Posterior vena cava (tissue), 2 donors: ENCODE data around the gene NAGS. TPM values are rescaled to one million over a fixed set of nuclear protein-coding genes. Genes with fewer than 3 reads are reported as not detected.
"Not testable (repeated sequence)": the region's sequence is repeated elsewhere in the genome, so short reads cannot be mapped to it uniquely, and the experiment has no call there.

Source experiments
- DNase-seq: peaks from one replicate; pipeline ENCODE4 v3.0.0-alpha.2; 2020; ENCODE audit warnings: low spot score
- intact Hi-C, 2 donors: fragments of 100-400 bp; cut with DNase I; formaldehyde crosslinking; loops; one replicate each; pipeline versions ENCODE4 v1.14.1 to v1.14.2; 2022 to 2023
- total RNA-seq, 2 donors: library from RNA; stranded (reverse); fragmentation: NEBNext Ultra II Directional; extraction: Animal tissue kit (Norgen Biotek cat#: 25700); gene quantifications; one replicate each; pipeline ENCODE4 v1.2.1, GENCODE V29; 2021
- donor health status: DM: yes; HTN: yes; CAD: no.
- donor health status: DM: yes; HTN: yes; CAD: no.

Gene NAGS
- total RNA-seq, 2 donors from 2014 or later: 0.86 to 1.2 TPM

DNA sequence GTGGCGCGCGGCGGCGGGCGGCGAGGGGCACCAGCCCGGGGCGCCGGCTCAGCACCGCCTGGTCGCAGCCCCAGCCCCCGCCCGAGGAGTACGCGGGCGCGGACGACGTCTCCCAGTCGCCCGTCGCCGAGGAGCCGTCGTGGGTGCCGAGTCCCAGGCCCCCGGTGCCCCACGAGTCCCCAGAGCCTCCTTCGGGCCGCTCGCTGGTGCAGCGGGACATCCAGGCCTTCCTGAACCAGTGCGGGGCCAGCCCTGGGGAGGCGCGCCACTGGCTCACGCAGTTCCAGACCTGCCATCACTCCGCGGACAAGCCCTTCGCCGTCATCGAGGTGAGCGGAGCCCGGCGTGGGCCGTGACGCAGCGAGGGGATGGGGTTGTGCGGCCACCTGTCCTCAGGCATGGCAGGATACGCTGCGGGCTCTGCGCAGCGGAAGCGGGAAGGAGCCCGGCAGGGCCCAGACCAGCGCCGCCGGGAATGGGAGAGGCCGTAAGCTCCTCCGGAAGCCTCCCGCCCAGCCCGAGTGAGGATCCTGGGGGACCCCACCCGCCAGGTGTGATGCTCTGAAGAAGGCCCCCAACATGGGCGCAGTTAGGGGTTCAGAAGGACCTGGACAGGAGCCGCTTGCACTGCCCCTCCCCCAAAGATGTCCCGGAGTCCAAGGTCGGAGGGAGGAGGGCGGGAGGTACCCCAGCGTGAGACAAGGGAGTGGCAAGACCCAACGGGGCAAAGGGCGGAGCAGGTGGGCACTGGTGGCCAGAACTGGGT is 522 bp downstream of the NAGS start:
- intact Hi-C loops: no loop called here
- peak; percentile 82 for DNase-seq

DNA sequence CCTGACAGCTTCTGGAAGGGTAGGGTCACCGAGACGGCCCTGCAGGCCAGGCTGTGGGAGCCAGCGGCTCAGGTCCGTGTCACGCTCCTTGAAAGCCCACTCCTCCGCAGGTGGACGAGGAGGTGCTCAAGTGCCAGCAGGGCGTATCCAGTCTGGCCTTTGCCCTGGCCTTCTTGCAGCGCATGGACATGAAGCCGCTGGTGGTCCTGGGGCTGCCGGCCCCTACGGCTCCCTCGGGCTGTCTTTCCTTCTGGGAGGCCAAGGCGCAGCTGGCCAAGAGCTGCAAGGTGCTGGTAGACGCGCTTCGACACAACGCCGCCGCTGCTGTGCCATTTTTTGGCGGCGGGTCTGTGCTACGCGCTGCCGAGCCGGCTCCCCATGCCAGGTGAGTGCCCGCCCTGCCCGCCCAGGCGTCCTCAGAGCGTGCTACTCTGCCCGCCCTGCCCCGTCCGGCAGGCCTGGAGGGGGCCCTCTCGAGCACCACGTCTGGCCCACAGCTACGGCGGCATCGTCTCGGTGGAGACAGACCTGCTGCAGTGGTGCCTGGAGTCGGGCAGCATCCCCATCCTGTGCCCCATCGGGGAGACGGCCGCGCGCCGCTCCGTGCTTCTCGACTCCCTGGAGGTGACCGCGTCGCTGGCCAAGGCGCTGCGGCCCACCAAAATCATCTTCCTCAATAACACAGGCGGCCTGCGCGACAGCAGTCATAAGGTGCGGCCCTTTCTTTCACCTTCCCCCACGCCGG is 1.3 kb downstream of the NAGS start:
- intact Hi-C loops: no loop called here

DNA sequence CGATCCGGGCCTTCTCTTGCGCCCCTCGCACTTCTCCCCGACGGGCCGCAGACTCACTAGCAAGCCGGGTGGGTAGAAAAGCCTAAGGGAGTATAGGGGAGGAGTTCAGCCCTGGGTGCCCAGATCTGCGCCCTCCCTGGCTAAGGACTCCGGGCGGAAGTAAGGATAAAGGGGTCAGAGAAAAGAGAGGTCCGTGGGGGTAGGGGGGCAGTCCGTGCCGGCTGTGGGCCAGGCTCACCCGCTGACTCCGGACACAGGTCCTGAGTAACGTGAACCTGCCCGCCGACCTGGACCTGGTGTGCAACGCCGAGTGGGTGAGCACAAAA is 1.8 kb downstream of the NAGS start:
- no peak for DNase-seq
- intact Hi-C loops: no loop called here

More for the DNA sequence above, 1.3 kb downstream of the NAGS start:
- peak; percentile 87 for DNase-seq

DNA sequence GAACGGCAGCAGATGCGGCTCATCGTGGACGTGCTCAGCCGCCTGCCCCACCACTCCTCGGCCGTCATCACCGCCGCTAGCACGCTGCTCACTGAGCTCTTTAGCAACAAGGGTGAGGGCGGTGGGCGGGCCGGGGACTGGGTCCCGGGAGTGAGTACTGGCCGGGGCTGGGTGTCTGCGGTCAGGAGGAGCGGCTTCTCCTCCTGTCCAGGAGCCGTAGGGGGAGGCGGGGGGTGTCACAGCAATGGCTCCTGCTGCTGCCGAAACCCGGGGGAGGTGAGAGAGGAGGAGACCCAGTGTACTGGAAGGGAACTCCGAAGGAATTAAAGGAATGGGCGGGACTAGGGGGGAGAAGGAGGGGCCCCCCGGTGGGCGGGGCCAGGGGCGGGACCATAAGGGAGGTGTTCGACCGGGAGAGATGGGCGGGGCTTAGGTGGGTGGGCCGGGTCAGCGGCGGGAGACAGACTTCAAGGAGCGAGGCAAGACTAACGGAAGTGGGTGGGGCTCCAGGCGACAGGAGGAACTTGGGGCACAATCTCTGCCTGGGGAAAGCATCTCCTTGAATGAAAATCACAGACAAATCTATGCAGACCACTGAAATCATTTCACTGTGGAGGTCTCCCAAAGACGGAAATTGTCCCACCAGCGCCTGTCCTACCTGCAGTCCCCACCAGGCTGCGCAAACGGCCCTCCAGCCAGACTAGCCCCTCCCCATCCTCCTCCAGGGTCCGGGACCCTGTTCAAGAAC is 2.4 kb downstream of the NAGS start:
- intact Hi-C loops: no loop called here
- DNase-seq: peak; percentile 99

DNA sequence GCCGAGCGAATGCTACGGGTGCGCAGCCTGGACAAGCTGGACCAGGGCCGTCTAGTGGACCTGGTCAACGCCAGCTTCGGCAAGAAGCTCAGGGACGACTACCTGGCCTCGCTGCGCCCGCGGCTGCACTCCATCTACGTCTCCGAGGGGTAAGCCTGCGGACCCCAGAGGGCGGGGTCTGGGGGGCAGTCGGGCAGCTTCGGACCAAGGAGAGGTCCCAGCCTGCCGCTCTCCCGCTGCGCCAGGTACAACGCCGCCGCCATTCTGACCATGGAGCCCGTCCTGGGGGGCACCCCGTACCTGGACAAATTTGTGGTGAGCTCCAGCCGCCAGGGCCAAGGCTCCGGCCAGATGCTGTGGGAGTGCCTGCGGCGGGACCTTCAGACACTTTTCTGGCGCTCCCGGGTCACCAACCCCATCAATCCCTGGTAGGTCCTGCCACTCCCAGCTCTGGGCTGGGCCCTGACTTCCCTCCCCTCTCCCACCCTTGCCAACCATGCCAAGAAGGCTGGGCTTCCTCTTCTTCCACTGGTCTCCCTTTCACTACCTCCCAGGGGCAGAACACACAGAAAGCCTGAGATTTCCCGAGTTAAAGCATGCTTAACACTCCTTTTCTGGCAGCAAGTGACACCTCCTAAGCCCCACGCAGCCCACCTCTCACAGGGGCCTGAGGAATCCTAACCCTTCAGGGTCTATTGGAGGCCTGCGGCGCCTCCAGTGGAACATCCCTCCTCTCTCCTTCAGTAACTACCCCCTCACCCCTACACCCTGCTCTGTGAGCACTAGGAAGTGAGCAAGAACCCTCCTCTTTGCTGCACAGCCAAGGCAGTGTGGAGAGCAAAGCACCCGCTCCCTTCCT is 3.2 kb downstream of the NAGS start:
- intact Hi-C loops: no loop called here
- DNase-seq: no peak

DNA sequence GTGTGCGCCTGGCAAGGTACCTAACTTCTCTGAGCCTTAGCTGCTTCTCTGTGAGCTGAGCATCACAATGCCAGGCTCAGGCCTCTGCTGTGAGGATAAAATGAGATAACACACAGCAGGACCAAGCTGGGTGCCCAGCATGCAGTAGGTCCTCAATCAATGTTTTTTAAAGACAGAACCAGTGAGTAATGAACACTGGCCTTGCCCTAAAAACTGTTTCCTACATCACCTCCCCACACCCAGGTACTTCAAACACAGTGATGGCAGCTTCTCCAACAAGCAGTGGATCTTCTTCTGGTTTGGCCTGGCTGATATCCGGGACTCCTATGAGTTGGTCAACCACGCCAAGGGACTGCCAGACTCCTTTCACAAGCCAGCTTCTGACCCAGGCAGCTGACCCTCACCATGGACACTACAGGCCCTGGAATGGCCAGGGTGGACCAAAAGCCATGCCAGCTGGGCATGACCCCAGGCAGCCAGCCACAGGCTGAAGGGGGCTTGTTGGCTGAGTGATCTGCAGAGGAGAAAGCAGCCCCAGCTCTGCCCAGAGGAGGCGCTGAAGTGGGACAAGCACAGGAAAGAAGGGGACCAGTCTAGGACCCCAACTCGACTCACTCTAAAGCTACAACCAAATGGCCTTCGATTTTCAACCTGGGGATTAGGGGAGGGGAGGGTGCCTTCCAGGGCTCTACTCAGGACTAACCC is 3.9 kb downstream of the NAGS start:
- intact Hi-C loops: no loop called here
- DNase-seq: no peak

DNA sequence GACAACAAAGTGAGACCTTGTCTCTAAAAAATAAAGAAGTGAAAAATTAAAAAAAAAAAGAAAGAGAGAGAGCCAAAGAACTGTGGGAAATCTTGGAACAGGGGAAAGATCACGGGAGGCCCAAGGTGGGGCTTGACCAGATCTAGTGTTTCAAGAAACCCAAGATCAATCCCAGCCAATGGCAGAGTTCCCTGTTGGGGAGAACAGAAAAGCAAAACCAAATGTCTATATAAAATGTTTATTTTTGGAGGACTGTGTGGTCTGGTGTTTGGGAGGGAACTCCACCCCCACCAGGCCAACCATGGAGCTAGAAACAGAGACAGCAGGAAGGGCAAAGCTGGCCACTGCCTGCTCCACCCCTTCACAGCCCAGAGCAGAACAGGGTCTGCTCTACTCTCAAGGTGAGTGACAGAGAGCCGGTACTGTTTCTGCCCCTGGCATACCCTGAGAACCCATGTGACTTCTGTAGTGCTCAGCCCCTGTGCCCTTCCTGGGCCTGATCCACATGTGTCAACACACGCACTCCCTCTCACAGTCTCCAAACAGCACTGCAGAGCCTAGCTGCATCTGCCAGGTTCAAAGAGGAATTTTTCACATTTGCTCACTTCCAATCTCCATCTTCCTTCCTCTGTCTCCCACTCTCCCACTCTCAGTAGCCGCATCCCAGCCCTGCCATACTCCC is 6.7 kb downstream of the NAGS start:
- intact Hi-C loops: no loop called here
- no peak for DNase-seq

DNA sequence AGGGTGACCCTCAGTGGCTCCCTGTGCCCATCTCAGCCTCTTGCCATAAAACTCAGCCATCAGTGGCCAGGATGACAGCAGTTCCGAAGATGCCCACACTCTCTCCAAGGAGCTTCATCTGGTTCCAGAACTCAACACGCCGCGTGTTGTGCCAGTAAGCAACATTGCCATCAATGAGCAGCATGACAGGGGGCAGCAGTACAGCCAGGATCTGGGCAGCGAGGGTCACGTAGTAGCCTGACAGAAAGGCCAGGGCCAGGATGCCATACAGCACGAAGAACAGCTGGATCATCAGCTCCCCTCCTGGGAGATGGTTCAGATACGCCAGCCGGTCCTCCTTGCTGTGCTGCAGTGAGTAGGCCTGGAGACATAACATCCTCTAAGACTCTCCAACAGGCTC is 7.5 kb downstream of the NAGS start:
- intact Hi-C loops: no loop called here
- DNase-seq: no peak

DNA sequence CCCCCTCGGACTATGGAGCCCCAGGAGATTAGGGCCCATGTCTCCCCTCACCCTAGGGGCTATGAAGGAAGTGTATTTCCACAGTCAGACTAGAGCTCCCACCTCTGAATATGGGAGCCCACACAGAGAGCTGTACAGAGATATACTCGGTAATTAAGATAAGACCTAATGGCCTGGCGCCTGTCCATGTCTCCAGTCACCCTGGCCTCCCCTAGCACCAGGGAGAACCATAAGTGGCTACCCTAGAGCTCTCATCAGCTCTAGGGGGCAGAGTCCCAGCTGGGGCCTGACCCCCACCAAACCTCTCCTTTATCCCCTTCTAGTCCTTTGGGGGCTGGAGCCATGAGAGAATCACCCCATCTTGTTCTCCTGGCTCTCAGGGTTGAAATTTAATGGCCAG is 8.0 kb downstream of the NAGS start:
- intact Hi-C loops: no loop called here

DNA sequence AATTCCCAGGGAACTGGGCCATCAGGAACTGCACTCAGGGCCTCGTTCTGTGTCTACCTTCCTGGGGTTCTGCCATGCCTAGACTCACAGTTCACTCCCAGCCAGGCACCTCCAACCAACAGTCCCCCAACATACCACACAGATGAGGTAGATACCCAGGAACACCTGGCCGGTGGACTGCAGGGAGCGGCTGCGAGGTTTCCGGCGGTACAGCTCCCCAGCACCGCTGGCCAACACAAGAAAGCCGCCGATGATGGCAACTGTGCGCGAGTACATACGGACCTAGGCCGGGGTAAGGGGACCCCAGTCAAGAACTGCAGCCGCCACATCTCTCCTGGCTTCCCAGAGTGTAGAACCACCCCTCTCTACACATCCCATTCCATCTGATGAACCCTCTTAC is 8.5 kb downstream of the NAGS start:
- intact Hi-C loops: no loop called here
- no peak for DNase-seq

More for the DNA sequence above, 8.0 kb downstream of the NAGS start:
- no peak for DNase-seq

DNA sequence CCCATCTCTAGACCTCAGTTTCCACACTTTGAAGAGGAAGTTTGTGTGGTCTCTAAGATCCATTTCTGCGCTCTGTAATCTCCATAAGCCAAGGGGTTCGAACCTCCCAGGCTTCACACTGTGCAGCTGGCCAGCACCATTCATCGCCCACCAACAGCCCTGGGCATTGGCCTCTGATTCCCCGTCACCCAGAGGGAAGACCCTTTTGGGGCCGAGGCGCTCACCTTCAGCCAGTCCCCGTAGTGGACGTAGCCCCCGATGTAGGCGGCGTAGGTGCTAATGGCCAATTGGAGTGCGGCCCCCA is 9.7 kb downstream of the NAGS start:
- intact Hi-C loops: no loop called here
- no peak for DNase-seq

DNA sequence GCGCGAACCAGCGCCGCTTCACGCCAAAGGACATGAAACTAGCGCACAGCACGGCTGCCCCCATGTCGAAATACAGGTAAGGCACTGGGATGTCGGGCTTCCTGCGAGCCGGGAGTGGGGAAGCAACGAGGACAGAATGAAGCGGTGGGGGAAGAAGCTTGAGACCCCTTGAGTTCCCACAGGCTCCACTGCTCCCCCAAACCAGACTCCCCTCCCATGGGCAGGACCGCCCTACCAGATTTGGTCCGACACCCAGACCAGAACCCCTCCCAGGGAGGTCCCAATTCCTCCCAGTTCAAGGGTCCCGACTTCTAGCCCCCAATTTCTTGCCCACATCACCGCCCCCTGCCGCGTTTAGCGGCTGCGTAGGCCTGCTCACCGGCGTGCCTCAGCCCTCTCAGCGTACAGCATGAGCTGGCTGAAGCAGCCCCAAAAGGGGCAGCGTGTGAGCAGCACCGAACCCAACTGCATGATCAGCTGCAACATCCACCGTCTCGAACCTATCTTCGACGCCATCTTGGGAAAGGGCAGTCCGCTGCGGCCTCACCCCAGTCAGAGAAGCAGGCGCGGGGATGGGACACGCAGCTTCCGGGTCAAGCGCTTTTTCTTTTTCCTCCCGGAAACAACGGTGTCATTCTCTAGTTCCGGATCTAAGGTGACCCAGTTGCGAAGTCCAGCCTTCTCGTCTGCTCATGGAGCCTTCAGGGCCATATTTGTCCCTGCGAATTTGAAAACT is 10.2 kb downstream of the NAGS start, which contains the start of gene TMEM101:
TSS of gene TMEM101 (minus strand) at position 527 of the 736 bp plus-strand sequence. CDS start at position 516, 11 bp downstream.
- intact Hi-C loops: no loop called here
- DNase-seq: peak; percentile 97

DNA sequence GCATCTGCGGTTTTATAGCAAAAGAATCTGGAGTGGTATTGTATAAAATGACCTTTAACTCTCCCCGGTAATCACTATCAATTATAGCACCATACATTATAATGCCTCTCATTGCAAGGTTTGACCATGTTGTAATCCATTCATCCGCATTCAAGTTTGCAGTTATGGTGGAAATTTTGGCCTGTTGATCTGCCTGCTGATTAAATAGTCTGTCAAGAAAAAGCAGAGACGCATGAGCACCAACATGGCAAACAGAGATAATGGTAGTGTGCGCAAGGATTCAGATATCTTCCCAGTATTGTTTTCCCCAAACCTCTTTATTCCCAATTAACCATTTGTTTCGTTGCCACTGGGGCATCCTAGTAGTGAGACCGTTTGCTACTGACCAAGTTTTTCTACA is 16.8 kb downstream of the NAGS start:
- DNase-seq, intact Hi-C loops: not testable (repeated sequence)

DNA sequence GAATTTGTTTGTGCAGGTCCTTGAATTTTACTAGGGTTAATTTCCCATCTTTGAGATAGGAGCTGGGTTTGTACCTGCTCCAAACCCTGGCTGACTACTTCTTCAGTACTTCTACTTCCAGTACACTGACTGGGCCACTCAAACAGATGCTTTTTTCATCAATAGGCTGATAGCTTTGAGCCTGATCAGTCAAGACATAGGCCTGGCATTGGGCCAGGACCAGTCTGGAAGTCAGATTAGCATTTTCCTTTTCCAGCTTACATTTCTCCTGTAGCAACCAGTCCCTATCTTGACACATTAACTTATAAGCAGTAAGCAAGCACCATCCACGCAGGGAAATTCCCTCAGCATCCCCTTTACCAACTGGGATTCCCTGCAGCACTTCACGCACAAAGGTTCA is 17.8 kb downstream of the NAGS start:
- intact Hi-C loops: no loop called here
- peak; percentile 16 for DNase-seq

DNA sequence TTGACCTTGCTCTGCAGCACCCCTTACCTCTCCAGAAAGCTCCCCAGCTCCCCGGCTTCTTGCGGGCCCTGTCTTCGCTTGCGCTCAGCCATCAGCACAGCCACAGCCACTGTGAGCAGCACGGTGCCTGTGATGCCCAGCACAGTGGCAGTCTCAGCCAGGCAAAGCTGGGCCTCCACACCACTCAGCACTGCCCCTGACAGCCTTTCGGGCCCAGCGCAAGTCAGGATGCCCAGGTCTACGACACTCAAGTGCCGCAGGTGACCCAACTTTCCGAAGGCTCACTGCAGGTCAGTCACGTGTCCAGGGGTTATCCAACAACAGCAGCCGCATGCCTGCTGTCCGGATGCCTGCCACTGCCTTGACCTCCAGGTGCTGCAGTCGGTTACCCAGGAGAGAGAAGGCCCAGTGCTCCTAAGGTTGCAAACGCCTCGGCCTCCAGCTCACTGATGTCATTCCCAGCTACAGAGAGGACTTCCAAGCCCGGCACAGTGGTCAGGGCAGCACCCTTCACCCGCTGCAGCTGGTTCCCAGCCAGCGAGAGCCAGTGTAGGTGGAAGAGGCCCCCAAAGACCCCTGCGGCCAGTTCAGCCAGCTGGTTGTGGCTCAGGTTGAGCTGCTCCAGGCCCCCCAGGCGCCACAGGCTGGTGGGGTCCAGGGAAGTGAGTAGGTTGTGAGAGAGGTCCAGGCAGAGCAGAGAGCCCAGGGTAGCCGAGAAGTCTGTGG is 19.3 kb downstream of the NAGS start:
- no peak for DNase-seq
- intact Hi-C loops: no loop called here

DNA sequence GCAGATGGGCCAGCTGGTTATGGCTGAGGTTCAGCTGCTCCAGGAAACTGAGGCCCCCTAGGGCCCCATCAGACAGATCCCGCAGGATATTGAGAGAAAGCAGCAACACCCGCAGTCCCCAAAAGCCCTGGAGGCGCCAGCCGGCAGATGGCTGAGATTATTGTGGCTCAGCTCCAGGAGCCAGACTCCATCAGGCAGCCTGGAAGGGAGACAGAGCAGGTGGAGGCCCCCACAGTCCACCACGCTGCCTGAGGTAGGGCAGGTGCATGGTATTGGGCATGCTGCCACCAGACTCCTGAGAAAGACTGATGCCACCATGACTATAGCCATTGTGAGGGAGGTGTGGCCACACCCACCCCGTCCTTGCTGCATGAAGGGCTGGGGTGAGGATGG is 19.8 kb downstream of the NAGS start:
- no peak for DNase-seq
- intact Hi-C loops: no loop called here

DNA sequence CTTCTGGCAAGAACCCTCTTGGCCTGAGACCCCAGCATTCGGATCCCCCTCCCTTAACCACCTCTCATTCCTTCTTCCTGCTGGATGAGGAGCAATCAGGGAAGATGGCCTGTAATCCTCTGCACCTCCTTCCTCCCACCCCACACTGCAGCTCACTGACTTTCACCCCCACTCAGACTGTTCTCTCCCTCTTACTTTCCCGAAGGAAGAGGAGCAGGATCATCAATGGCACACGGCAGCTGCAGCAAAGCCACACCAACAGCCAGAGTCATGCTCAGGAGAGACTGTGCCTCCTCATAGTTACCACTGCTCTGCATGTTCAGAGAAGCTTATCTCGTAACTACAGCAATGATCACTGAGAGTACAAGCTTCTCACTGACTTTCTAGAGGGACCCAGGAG is 20.4 kb downstream of the NAGS start:
- DNase-seq: no peak
- intact Hi-C loops: no loop called here
